Mucosa of descending colon (tissue), 3 donors: ENCODE results near the gene ZBTB20. TPM values are rescaled to one million over a fixed set of nuclear protein-coding genes. Genes with fewer than 3 reads are reported as not detected.
A peak's percentile ranks its signal among the peaks of the same experiment; 100 is the strongest.

ENCODE experiments used
- ATAC-seq: fragments of 200-7000 bp; cut with Tn5 transposase; one replicate; pipeline ENCODE4 v1.9.1; 2020; ENCODE audit warnings: mild to moderate bottlenecking, moderate library complexity
- DNase-seq, 3 donors: peaks; one replicate each; pipeline ENCODE4 v3.0.0-alpha.2; 2020
- H3K36me3 ChIP-seq: fragments of 200-600 bp; one replicate; pipeline ENCODE4 v1.8.0; 2021; ENCODE audit warnings: low read depth, mild to moderate bottlenecking
- H3K4me1 ChIP-seq: fragments of 200-600 bp; one replicate; pipeline ENCODE4 v1.8.0; 2021; ENCODE audit warnings: low read depth, mild to moderate bottlenecking
- H3K4me3 ChIP-seq: fragments of 200-600 bp; one replicate; pipeline ENCODE4 v1.8.0; 2021; ENCODE audit warnings: mild to moderate bottlenecking
- H3K9me3 ChIP-seq: fragments of 200-600 bp; one replicate; pipeline ENCODE4 v1.8.0; 2021; ENCODE audit warnings: mild to moderate bottlenecking
- intact Hi-C, 2 donors: fragments of 100-400 bp; cut with DNase I in 1 of 2; cut with micrococcal nuclease in 1 of 2; formaldehyde crosslinking; loops; one replicate each; pipeline versions ENCODE4 v1.11.0 to v1.11.1; 2022; cut with DNase I, micrococcal nuclease
- total RNA-seq, 3 donors: library from RNA; stranded (reverse); fragmentation: NEBNext Ultra II Directional in 2 of 3; extraction: Animal tissue kit (Norgen Biotek cat#: 25700) in 2 of 3; gene quantifications; one replicate each; pipeline versions ENCODE4 v1.2.1 to v1.2.4, GENCODE V29; 2021 to 2023
- TF ChIP-seq, protein P1 (sequence below): fragments of 200-600 bp; IDR thresholded peaks from one replicate; pipeline ENCODE4 v1.8.0; 2022; ENCODE audit warnings: antibody characterized with exemption, mild to moderate bottlenecking
- donor health status: DM: no; HTN: no; CAD: no; lungs with moderate emphysema.
- donor health status: DM: no; HTN: no; CAD: no.
- donor health status: DM: no; HTN: yes; CAD: no.

ZBTB20 gene
- total RNA-seq, 3 donors from 2014 or later: 30.6 to 85.6 (median 37.3) TPM

DNA sequence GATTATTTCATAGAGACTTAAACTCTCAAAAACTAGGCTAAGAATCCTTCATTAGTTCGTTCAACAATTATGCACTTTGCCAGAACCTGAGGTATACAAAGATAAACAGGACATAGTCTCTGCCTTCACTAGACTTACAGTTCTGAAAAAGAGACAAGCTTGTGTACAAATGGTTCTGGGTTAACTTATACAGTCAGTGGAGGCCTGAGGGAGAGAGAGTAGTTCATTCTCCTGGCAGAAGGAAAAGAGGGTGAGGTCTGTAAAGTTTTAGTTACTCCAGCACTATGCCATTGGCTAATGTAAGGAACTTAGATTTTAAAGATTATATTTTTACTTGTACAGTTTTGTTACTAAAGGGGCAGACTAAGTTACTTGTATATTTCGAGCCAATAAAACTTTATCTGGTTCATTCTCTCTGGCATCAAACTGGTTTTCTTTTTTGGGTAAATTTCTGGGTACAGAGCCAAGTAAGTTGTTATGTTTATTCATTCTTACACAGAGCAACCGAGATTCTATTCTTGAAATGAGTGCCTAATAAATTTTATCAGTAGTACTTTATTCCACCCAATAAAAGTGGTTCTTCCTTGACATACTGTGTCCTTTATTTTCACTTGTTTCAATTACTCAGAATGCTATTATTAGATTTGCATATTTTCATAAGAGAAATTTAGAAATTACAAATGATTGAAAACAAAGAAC lies 574.6 kb downstream of the ZBTB20 start:
- no peaks in the 10 kb centered on the region for H3K9me3 ChIP-seq
- no peak for DNase-seq
- H3K4me3 ChIP-seq: no peak overlapping the region
- no peak for ATAC-seq
- intact Hi-C loops: no loop called here
- TF ChIP-seq, protein P1, sequence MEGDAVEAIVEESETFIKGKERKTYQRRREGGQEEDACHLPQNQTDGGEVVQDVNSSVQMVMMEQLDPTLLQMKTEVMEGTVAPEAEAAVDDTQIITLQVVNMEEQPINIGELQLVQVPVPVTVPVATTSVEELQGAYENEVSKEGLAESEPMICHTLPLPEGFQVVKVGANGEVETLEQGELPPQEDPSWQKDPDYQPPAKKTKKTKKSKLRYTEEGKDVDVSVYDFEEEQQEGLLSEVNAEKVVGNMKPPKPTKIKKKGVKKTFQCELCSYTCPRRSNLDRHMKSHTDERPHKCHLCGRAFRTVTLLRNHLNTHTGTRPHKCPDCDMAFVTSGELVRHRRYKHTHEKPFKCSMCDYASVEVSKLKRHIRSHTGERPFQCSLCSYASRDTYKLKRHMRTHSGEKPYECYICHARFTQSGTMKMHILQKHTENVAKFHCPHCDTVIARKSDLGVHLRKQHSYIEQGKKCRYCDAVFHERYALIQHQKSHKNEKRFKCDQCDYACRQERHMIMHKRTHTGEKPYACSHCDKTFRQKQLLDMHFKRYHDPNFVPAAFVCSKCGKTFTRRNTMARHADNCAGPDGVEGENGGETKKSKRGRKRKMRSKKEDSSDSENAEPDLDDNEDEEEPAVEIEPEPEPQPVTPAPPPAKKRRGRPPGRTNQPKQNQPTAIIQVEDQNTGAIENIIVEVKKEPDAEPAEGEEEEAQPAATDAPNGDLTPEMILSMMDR: no peak
- H3K36me3 ChIP-seq: no peaks in the 10 kb centered on the region
- H3K4me1 ChIP-seq: no peaks in the 10 kb centered on the region

DNA sequence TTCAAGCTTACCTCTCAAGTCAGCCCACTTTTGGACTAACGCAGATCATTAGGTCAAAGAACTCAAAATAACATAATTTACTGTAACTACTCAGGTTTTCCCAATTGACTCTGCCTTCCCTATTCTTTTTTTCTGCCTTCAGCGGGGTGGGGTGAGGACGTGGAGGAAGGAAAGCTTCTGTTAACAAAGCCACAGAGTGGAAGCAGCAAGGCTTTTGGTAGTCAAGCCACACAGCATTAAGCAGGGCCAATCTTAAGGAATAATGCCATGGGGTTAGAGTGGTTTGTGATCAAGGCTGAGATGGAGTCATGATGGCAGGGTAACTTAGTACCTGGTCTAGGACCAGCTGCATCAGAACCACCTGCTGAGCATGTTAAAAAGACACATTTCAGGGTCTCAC lies 575.7 kb downstream of the ZBTB20 start:
- intact Hi-C loops: no loop called here
- no peak for ATAC-seq
- TF ChIP-seq, protein P1: no peak

DNA sequence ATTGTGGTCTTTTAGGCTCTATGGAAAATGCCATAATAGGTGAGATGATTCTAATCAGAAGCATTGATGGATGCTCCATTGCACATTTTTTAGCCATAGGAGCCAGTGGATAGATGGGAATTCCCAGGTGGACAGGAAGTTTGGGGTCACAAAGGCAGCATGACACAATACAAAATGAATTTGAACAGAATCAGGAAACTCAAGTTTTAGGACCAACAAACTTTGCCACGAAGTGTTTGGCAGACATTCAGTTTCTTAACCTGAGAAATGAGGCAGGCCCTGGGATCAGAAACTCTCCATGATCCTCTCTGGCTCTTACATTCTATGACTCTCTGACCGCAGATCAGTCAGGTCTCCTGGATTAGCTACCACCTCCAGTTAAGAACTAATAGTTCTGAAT lies 577.9 kb downstream of the ZBTB20 start:
- intact Hi-C loops: no loop called here
- no peaks in the 10 kb centered on the region for H3K4me1 ChIP-seq
- no peaks in the 10 kb centered on the region for H3K36me3 ChIP-seq
- no peak overlapping the region for H3K4me3 ChIP-seq
- H3K9me3 ChIP-seq: no peaks in the 10 kb centered on the region
- TF ChIP-seq, protein P1: no peak
- no peak for DNase-seq
- ATAC-seq: no peak

More for the DNA sequence above, 575.7 kb downstream of the ZBTB20 start:
- DNase-seq: no peak
- no peaks in the 10 kb centered on the region for H3K9me3 ChIP-seq
- H3K4me1 ChIP-seq: no peaks in the 10 kb centered on the region
- H3K36me3 ChIP-seq: no peaks in the 10 kb centered on the region
- H3K4me3 ChIP-seq: no peak overlapping the region

DNA sequence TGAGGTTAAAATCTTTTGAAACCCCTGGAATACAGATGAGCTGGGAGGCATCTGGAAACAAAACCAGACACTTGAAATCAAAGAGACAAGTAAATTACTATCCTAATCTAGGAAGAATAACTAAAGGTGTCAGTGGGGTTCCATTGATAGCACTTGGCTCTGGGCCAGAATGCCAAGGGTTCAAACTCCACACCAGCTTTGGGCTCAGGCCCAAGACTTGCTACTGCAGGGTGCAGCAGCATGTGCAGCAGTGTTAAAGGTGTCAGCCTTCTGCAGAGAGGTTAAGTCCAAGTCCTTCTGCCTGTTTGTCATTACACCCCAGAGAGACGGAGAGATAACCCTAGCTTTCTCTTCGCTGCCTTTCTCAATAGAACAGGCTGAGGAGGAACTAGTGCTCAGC lies 579.3 kb downstream of the ZBTB20 start:
- ATAC-seq (peak; percentile 56), DNase-seq (peak in 2 of 3 donors; percentile 21 to 46)
- Histone ChIP-seq H3K36me3 (no peaks in the 10 kb centered on the region), H3K4me1 (no peaks in the 10 kb centered on the region), H3K4me3 (no peak overlapping the region), H3K9me3 (no peaks in the 10 kb centered on the region)
- intact Hi-C loops: no loop called here
- TF ChIP-seq, protein P1: no peak

- no peaks in the 10 kb centered on the region for H3K4me1 ChIP-seq
- TF ChIP-seq, protein P1: no peak
- intact Hi-C loops: no loop called here
Measured at GRCh38 chr3:114566767-114567166, 580.3 kb downstream of the ZBTB20 start.

More at GRCh38 chr3:114566767-114567166, 580.3 kb downstream of the ZBTB20 start:
- Histone ChIP-seq H3K4me3 (no peak overlapping the region), H3K36me3 (no peaks in the 10 kb centered on the region), H3K9me3 (no peaks in the 10 kb centered on the region)
- ATAC-seq (no peak), DNase-seq (no peak)
